Cardiac muscle cell (in vitro differentiated cells and primary cell): ENCODE data around the gene MKRN3. TPM values are rescaled to one million over a fixed set of nuclear protein-coding genes. Genes with fewer than 3 reads are reported as not detected.
"Not testable (repeated sequence)": the region's sequence is repeated elsewhere in the genome, so short reads cannot be mapped to it uniquely, and the experiment has no call there.

ENCODE experiments used
- DNase-seq, 2 donors: peaks; one replicate each; pipeline versions ENCODE4 v3.0.0 to v3.0.0-alpha.2; 2010 to 2017; ENCODE audit warnings: low read depth in 1 of 2, low spot score in 1 of 2
- H3K27ac ChIP-seq: fragments of 200-600 bp; sonication (generic); 2 replicates; pipeline ENCODE4 v1.5.1; 2016
- H3K27me3 ChIP-seq: fragments of 200-600 bp; sonication (generic); 2 replicates; pipeline ENCODE4 v1.6.0; 2016; ENCODE audit warnings: control low read depth
- H3K36me3 ChIP-seq: fragments of 200-600 bp; sonication (generic); 2 replicates; pipeline ENCODE4 v1.5.1; 2016; ENCODE audit warnings: control low read depth
- H3K4me1 ChIP-seq: fragments of 200-600 bp; sonication (generic); 2 replicates; pipeline ENCODE4 v1.8.1; 2017; ENCODE audit warnings: low read depth, mild to moderate bottlenecking, mixed run types
- H3K4me3 ChIP-seq: fragments of 200-600 bp; sonication (generic); 2 replicates; pipeline ENCODE4 v1.5.1; 2016; ENCODE audit warnings: mild to moderate bottlenecking
- H3K9me3 ChIP-seq: fragments of 200-600 bp; sonication (generic); 2 replicates; pipeline ENCODE4 v1.5.1; 2017; ENCODE audit warnings: low read depth, mild to moderate bottlenecking, control low read depth
- CTCF ChIP-seq: IDR thresholded peaks from 2 replicates; pipeline ENCODE4 v1.5.1; 2012; ENCODE audit warnings: low read depth, mild to moderate bottlenecking, low read length
- polyA plus RNA-seq: library from polyadenylated mRNA; unstranded; fragments of >200 nt; fragmentation: Nextera tagmentation; extraction: Ambion mirVana; gene quantifications from 2 replicates; pipeline ENCODE4 v1.2.1, GENCODE V29; 2016
- total RNA-seq: library from RNA; depleted of rRNA; stranded (reverse); fragments of >200 nt; gene quantifications from 2 replicates; pipeline ENCODE4 v1.2.3, GENCODE V29; 2016

Gene MKRN3
- total and polyA plus RNA-seq, 2 experiments from 2014 or later = not detected

GRCh38 chr15:23578521-23579150 is 13.2 kb downstream of the MKRN3 start:
- DNase-seq = no peak
- Histone ChIP-seq H3K4me3 (no peak overlapping the region), H3K27ac (no peak overlapping the region), H3K9me3 (no peaks in the 10 kb centered on the region), H3K27me3 (no peaks in the 10 kb centered on the region), H3K4me1 (no peaks in the 10 kb centered on the region), H3K36me3 (no peaks in the 10 kb centered on the region)
- no peak for TF ChIP-seq CTCF

GRCh38 chr15:23588268-23588667 is 22.8 kb downstream of the MKRN3 start:
- H3K36me3 ChIP-seq = no peaks in the 10 kb centered on the region
- no peak overlapping the region for H3K27ac ChIP-seq
- no peaks in the 10 kb centered on the region for H3K27me3 ChIP-seq
- no peak for TF ChIP-seq CTCF
- no peak overlapping the region for H3K4me3 ChIP-seq
- no peaks in the 10 kb centered on the region for H3K9me3 ChIP-seq
- DNase-seq = no peak
- no peaks in the 10 kb centered on the region for H3K4me1 ChIP-seq

- H3K27me3 ChIP-seq = no peaks in the 10 kb centered on the region
- no peak overlapping the region for H3K27ac ChIP-seq
- H3K36me3 ChIP-seq = no peaks in the 10 kb centered on the region
- DNase-seq = no peak
- no peak overlapping the region for H3K4me3 ChIP-seq
- H3K9me3 ChIP-seq = no peaks in the 10 kb centered on the region
- H3K4me1 ChIP-seq = no peaks in the 10 kb centered on the region
- no peak for TF ChIP-seq CTCF
Observed at GRCh38 chr15:23589012-23589411, 23.5 kb downstream of the MKRN3 start.

DNA sequence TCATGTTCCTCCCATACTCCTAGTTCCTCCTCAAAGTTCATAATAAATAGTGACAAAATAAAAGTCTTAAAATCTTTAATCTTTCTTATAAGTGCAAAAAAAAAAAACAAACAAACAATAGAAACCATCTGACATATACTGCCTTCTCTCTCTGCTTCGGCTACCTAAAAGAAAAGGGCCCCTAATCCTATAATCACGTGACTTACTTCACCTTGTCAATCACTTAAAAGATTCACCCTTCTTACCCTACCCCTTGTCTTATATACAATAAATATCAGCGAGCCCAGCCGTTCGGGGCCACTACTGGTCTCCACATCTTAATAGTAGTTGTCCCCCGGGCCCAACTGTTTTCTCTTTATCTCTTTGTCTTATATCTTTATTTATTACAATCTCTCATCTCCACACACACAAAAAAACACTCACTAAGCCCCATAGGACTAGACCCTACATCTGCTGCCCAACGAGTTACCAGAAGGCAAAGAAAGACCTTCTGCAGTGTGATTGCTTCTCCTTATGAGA is 28.8 kb downstream of the MKRN3 start:
- no peak for TF ChIP-seq CTCF
- Histone ChIP-seq H3K27ac (no peak overlapping the region), H3K36me3 (no peaks in the 10 kb centered on the region), H3K4me1 (no peaks in the 10 kb centered on the region), H3K4me3 (no peak overlapping the region), H3K9me3 (no peaks in the 10 kb centered on the region), H3K27me3 (no peaks in the 10 kb centered on the region)
- no peak for DNase-seq

DNA sequence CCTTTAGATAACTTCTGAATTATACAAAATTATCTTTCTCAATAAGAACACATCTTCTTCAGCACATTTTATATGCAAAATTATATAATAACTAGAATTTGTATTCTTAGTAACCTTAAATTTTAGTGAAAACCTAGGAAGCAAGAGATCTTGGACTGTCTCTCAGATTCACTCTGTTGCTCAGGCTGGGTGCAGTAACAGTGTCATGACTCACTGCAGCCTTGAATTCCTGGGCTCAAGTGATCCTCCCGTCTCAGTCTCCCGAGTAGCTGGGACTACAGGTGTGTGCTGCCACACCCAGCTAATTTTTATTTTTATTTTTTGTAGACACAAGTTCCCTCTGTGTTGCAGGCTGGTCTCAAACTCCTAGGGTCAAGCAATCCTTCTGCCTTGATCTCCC is 29.9 kb downstream of the MKRN3 start:
- no peak for TF ChIP-seq CTCF
- Histone ChIP-seq H3K27me3 (no peaks in the 10 kb centered on the region), H3K9me3 (no peaks in the 10 kb centered on the region), H3K27ac (no peak overlapping the region), H3K4me3 (no peak overlapping the region), H3K4me1 (no peaks in the 10 kb centered on the region), H3K36me3 (no peaks in the 10 kb centered on the region)
- DNase-seq = no peak

GRCh38 chr15:23596736-23597135 is 31.3 kb downstream of the MKRN3 start:
- no peak for TF ChIP-seq CTCF
- no peaks in the 10 kb centered on the region for H3K9me3 ChIP-seq
- no peak overlapping the region for H3K4me3 ChIP-seq
- no peaks in the 10 kb centered on the region for H3K27me3 ChIP-seq
- no peak for DNase-seq
- H3K27ac ChIP-seq = no peak overlapping the region
- H3K4me1 ChIP-seq = no peaks in the 10 kb centered on the region
- no peaks in the 10 kb centered on the region for H3K36me3 ChIP-seq

DNA sequence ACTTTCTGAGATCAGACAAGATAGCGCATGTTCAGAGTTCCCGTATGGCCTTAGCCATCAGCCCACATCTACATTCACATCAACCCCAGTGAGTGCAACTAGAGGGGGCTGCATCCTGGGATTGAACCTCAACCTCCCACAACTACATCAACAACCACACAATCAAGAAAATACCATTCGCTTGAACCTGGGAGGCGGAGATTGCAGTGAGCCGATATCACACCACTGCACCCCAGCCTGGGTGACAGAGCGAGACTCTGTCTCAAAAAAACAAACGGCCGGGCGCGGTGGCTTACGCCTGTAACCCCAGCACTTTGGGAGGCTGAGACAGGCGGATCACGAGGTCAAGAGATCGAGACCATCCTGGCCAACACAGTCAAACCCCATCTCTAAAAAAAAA is 31.8 kb downstream of the MKRN3 start:
- H3K9me3 ChIP-seq, H3K4me1 ChIP-seq, H3K27me3 ChIP-seq, H3K36me3 ChIP-seq, H3K4me3 ChIP-seq, DNase-seq, H3K27ac ChIP-seq: not testable (repeated sequence)
